ENCODE results near the gene PRPH2. TPM values are rescaled to one million over a fixed set of nuclear protein-coding genes. Genes with fewer than 3 reads are reported as not detected.
A peak's percentile ranks its signal among the peaks of the same experiment; 100 is the strongest.

Gene PRPH2
- polyA plus RNA-seq, 2 of the 4 experiments (the other 2 are of a cell fraction): not detected

GRCh38 chr6:42714098-42714761 is 8.2 kb downstream of the PRPH2 start:
- Histone ChIP-seq H3K9me3 (peaks cover 6% of the 10 kb centered on the region; the same call in 1 of the 3 replicates), H3K27ac (no peak overlapping the region), H3K4me2 (no peak overlapping the region), H3K4me1 (no peaks in the 10 kb centered on the region; the same call in 2 of the 3 replicates), H3K4me3 (no peak overlapping the region)
- TF ChIP-seq HOXB5 (CRISPR knock-in tag; IDR thresholded peaks at IDR 0.05) (no peak), FOSL2 (IDR thresholded peaks at IDR 0.05) (no peak), FOSL2 (CRISPR knock-in tag; IDR thresholded peaks at IDR 0.05) (peak; percentile 13; the same call in 1 of the 2 replicates), PBX3 (IDR thresholded peaks at IDR 0.05) (no peak), HEYL (CRISPR knock-in tag; IDR thresholded peaks at IDR 0.05) (no peak)
- DNase-seq (ENCODE audit: low read depth in 1 of 2, low spot score in 1 of 2): no peak
- ChIA-PET CTCF (interaction anchor here (1.6 kb wide), 1 partner anchor 12 kb away, joined by 7 read pairs; no protein-coding TSS in a partner anchor), POLR2A (no interaction called here)
- WGBS (ENCODE audit: missing lambda C conversion rate): 43% methylated on average over 4 of the region's 4 CpGs
- FAIRE-seq: no peak
- no peak for ATAC-seq

- Histone ChIP-seq H3K9me3 (peaks cover 6% of the 10 kb centered on the region; the same call in 1 of the 3 replicates), H3K4me2 (no peak overlapping the region), H3K27ac (no peak overlapping the region), H3K4me1 (no peaks in the 10 kb centered on the region; the same call in 2 of the 3 replicates), H3K4me3 (no peak overlapping the region)
- ATAC-seq (no peak), DNase-seq (ENCODE audit: low read depth in 1 of 2, low spot score in 1 of 2) (no peak), FAIRE-seq (no peak)
- ChIA-PET POLR2A (no interaction called here), CTCF (no interaction called here)
- TF ChIP-seq ATOH8 (CRISPR knock-in tag; IDR thresholded peaks at IDR 0.05; ENCODE audit: low read depth) (no peak), MAZ (IDR thresholded peaks at IDR 0.05; ENCODE audit: borderline replicate concordance, low read depth, low read length) (no peak), TFCP2L1 (CRISPR knock-in tag; IDR thresholded peaks at IDR 0.05) (no peak), ZNF302 (CRISPR knock-in tag; IDR thresholded peaks at IDR 0.05) (no peak), MYC (IDR thresholded peaks at IDR 0.05; ENCODE audit: borderline replicate concordance, low read length) (no peak), HES2 (IDR thresholded peaks at IDR 0.05) (no peak)
- 54% methylated on average over 5 of the region's 5 CpGs for WGBS (ENCODE audit: missing lambda C conversion rate)
These were observed 10.5 kb downstream of the PRPH2 start for GRCh38 chr6:42711930-42712329.

GRCh38 chr6:42710316-42710715 is 12.1 kb downstream of the PRPH2 start:
- Histone ChIP-seq H3K9me3 (peaks cover 6% of the 10 kb centered on the region; the same call in 1 of the 3 replicates), H3K4me1 (no peaks in the 10 kb centered on the region; the same call in 2 of the 3 replicates), H3K27ac (no peak overlapping the region), H3K4me2 (no peak overlapping the region), H3K4me3 (no peak overlapping the region)
- CTCF ChIA-PET: interaction anchor here (1.7 kb wide), 1 partner anchor 16 kb away, joined by 5 read pairs; no protein-coding TSS in a partner anchor
- no peak for FAIRE-seq
- POLR2A ChIA-PET: no interaction called here
- DNase-seq (ENCODE audit: low read depth in 1 of 2, low spot score in 1 of 2): no peak
- WGBS (ENCODE audit: missing lambda C conversion rate): 87% methylated on average over 8 of the region's 9 CpGs
- ATAC-seq: no peak
- no peak for TF ChIP-seq JUN (IDR thresholded peaks at IDR 0.05)
- TF ChIP-seq PBX3 (IDR thresholded peaks at IDR 0.05): no peak
- TF ChIP-seq GATA3 (IDR thresholded peaks at IDR 0.05; ENCODE audit: borderline replicate concordance): no peak
- TF ChIP-seq HES2 (IDR thresholded peaks at IDR 0.05): no peak
- no peak for TF ChIP-seq FOXS1 (CRISPR knock-in tag; IDR thresholded peaks at IDR 0.05)
- TF ChIP-seq MYC (IDR thresholded peaks at IDR 0.05; ENCODE audit: borderline replicate concordance, low read length): no peak
- no peak for TF ChIP-seq CHD4 (IDR thresholded peaks at IDR 0.05; ENCODE audit: borderline replicate concordance)
- TF ChIP-seq RARB (CRISPR knock-in tag; IDR thresholded peaks at IDR 0.05): no peak
- TF ChIP-seq NR3C1 (IDR thresholded peaks at IDR 0.05): no peak
- TF ChIP-seq ZC3H11A (IDR thresholded peaks at IDR 0.05): no peak
- no peak for TF ChIP-seq SREBF2 (IDR thresholded peaks at IDR 0.05)
- TF ChIP-seq JUNB (IDR thresholded peaks at IDR 0.05): no peak
- no peak for TF ChIP-seq RCOR1 (IDR thresholded peaks at IDR 0.05; ENCODE audit: low read depth, low read length)
- no peak for TF ChIP-seq BHLHE40 (IDR thresholded peaks at IDR 0.05; ENCODE audit: low read depth, low read length)
- TF ChIP-seq NFE2L2 (conservative IDR thresholded peaks at IDR 0.05; ENCODE audit: low read length): no peak

Measured in A549 (cell line).